IPS-15b (cell line): ENCODE results near the gene KLC1.

ENCODE experiments used
- H3K27me3 ChIP-seq: one replicate; pipeline ENCODE4 v1.6.1; 2013; ENCODE audit warnings: low read length; ENCODE audit not compliant: control insufficient read depth, insufficient read depth
- H3K36me3 ChIP-seq: one replicate; pipeline ENCODE4 v1.6.1; 2013; ENCODE audit warnings: low read length; ENCODE audit not compliant: control insufficient read depth, insufficient read depth
- H3K4me1 ChIP-seq: one replicate; pipeline ENCODE4 v1.6.1; 2013; ENCODE audit warnings: mild to moderate bottlenecking, low read length; ENCODE audit not compliant: control insufficient read depth, insufficient read depth
- H3K4me3 ChIP-seq: one replicate; pipeline ENCODE4 v1.5.1; 2013; ENCODE audit warnings: low read depth, low read length
- H3K9ac ChIP-seq: one replicate; pipeline ENCODE4 v1.6.1; 2013; ENCODE audit warnings: low read depth, mild to moderate bottlenecking, low read length
- H3K9me3 ChIP-seq: one replicate; pipeline ENCODE4 v1.6.1; 2013; ENCODE audit warnings: mild to moderate bottlenecking, low read length; ENCODE audit not compliant: control insufficient read depth, insufficient read depth

KLC1 gene

GRCh38 chr14:103748534-103748857 lies 119.5 kb downstream of the KLC1 start:
- H3K27me3 ChIP-seq, result no peaks in the 10 kb centered on the region
- H3K4me3 ChIP-seq, result no peak overlapping the region
- peaks cover 3% of the 10 kb centered on the region for H3K36me3 ChIP-seq
- no peaks in the 10 kb centered on the region for H3K4me1 ChIP-seq
- H3K9me3 ChIP-seq, result no peaks in the 10 kb centered on the region
- no peak overlapping the region for H3K9ac ChIP-seq

GRCh38 chr14:103749452-103749851 lies 120.4 kb downstream of the KLC1 start:
- Histone ChIP-seq H3K27me3 (no peaks in the 10 kb centered on the region), H3K9ac (no peak overlapping the region), H3K4me3 (no peak overlapping the region), H3K36me3 (peaks cover 3% of the 10 kb centered on the region), H3K9me3 (no peaks in the 10 kb centered on the region), H3K4me1 (no peaks in the 10 kb centered on the region)

- no peaks in the 10 kb centered on the region for H3K4me1 ChIP-seq
- no peaks in the 10 kb centered on the region for H3K27me3 ChIP-seq
- no peak overlapping the region for H3K9ac ChIP-seq
- no peaks in the 10 kb centered on the region for H3K36me3 ChIP-seq
- H3K4me3 ChIP-seq, result no peak overlapping the region
- H3K9me3 ChIP-seq, result no peaks in the 10 kb centered on the region
Measured at GRCh38 chr14:103749860-103750259, 120.8 kb downstream of the KLC1 start.
